HepG2 (cell line): ENCODE results near the gene VSIR. TPM values are rescaled to one million over a fixed set of nuclear protein-coding genes. Genes with fewer than 3 reads are reported as not detected.

Experiments used
- ATAC-seq: fragments of 200-7000 bp; cut with Tn5 transposase; 3 replicates; pipeline ENCODE4 v1.9.1; 2020; ENCODE audit warnings: mild to moderate bottlenecking, moderate library complexity
- BruUV-seq: library from RNA; stranded (reverse); fragments of 400-500 nt; replicated peaks from 2 replicates; lab custom pipeline; 2021; lab: Mats Ljungman, UMichigan
- CTCF ChIA-PET: fragments of 300-600 bp; formaldehyde crosslinking; extraction: SDS; loops from one replicate; lab custom pipeline; 2021; ENCODE audit warnings: low total read pairs, inconsistent platforms, low intra/inter-chr PET ratio; lab: Yijun Ruan, JAX
- POLR2A ChIA-PET: fragments of 350-600 bp; sonication (Branson Sonifier 250); formaldehyde crosslinking; loops from one replicate; lab custom pipeline; 2020; ENCODE audit warnings: antibody characterized with exemption, inconsistent platforms; lab: Yijun Ruan, JAX
- DNase-seq: peaks from one replicate; pipeline ENCODE4 v3.0.0-alpha.2; 2015; ENCODE audit warnings: low spot score
- FAIRE-seq: peaks from 3 replicates; lab custom pipeline; 2011; peaks lifted over from hg19 to GRCh38; lab: Jason Lieb, UNC
- H2AFZ ChIP-seq: one replicate; pipeline ENCODE4 v1.6.1; 2011; ENCODE audit warnings: low read length, inconsistent platforms
- H3K27ac ChIP-seq: fragments of 300-600 bp; 3 replicates; pipeline ENCODE4 v1.8.0; 2011; ENCODE audit warnings: mixed run types, mild to moderate bottlenecking, mixed read lengths, low read length, inconsistent platforms; ENCODE audit not compliant: insufficient read depth; ENCODE audit errors: extremely low read length
- H3K27me3 ChIP-seq, 2 experiments: fragments of 200-600 bp in 1 of 2; 2 replicates in 1 of 2; 3 replicates in 1 of 2; pipeline versions ENCODE4 v1.6.0 to v1.8.0; 2011; ENCODE audit warnings: low read length in 2 of 2, mild to moderate bottlenecking in 2 of 2, moderate library complexity in 2 of 2, inconsistent platforms in 1 of 2; ENCODE audit not compliant: insufficient read depth in 2 of 2, control insufficient read depth in 1 of 2
- H3K36me3 ChIP-seq, 2 experiments: fragments of 200-600 bp in 1 of 2; replicated peaks in 1 of 2; 2 replicates in 1 of 2; 3 replicates in 1 of 2; pipeline versions ENCODE4 v1.5.1 to v1.8.0; 2011; ENCODE audit warnings: low read length in 2 of 2, inconsistent platforms in 1 of 2; ENCODE audit not compliant: insufficient read depth in 2 of 2, control insufficient read depth in 1 of 2
- H3K4me1 ChIP-seq: 2 replicates; pipeline ENCODE4 v1.5.1; 2012; ENCODE audit warnings: low read length, inconsistent platforms; ENCODE audit not compliant: insufficient read depth
- H3K4me2 ChIP-seq: 2 replicates; pipeline ENCODE4 v1.6.0; 2011; ENCODE audit warnings: low read depth, low read length, inconsistent platforms
- H3K4me3 ChIP-seq, 3 experiments: fragments of 200-600 bp in 1 of 3; sonication (generic), shearing (Covaris generic) in 1 of 3; replicated peaks in 1 of 3; 2 replicates each; pipeline ENCODE4 v1.5.1; 2011 to 2016; ENCODE audit warnings: low read length in 3 of 3, inconsistent platforms in 2 of 3, low read depth in 2 of 3, mild to moderate bottlenecking in 2 of 3, control low read depth in 1 of 3, mixed read lengths in 1 of 3; ENCODE audit not compliant: insufficient read depth in 1 of 3
- H3K79me2 ChIP-seq: one replicate; pipeline ENCODE4 v1.6.1; 2011; ENCODE audit warnings: low read length, inconsistent platforms; ENCODE audit not compliant: insufficient read depth
- H3K9ac ChIP-seq: 2 replicates; pipeline ENCODE4 v1.6.0; 2011; ENCODE audit warnings: mild to moderate bottlenecking, low read depth, low read length, inconsistent platforms; ENCODE audit not compliant: insufficient read depth
- H3K9me3 ChIP-seq: 2 replicates; pipeline ENCODE4 v1.5.1; 2012; ENCODE audit warnings: mild to moderate bottlenecking, low read length
- H4K20me1 ChIP-seq: 2 replicates; pipeline ENCODE4 v1.6.0; 2011; ENCODE audit warnings: inconsistent platforms, mild to moderate bottlenecking, low read length, moderate library complexity; ENCODE audit not compliant: insufficient read depth
- CCAR2 ChIP-seq: fragments of 200-400 bp; formaldehyde crosslinking; optimal IDR thresholded peaks from 2 replicates; pipeline ENCODE3; 2018; ENCODE audit warnings: low read depth, mild to moderate bottlenecking, low read length, moderate library complexity
- DR1 ChIP-seq: sonication (generic); formaldehyde crosslinking; IDR thresholded peaks from 2 replicates; pipeline ENCODE4 v1.8.0; 2021; ENCODE audit warnings: mild to moderate bottlenecking, missing genetic modification reagents, inconsistent platforms
- FOXM1 ChIP-seq: sonication (generic); formaldehyde crosslinking; IDR thresholded peaks from 2 replicates; pipeline ENCODE4 v1.5.0; 2020; ENCODE audit warnings: missing genetic modification reagents
- GATAD1 ChIP-seq: IDR thresholded peaks from 2 replicates; pipeline ENCODE4 v1.6.1; 2016; ENCODE audit warnings: missing genetic modification reagents, missing compliant biosample characterization
- MAFG ChIP-seq: sonication (generic); formaldehyde crosslinking; IDR thresholded peaks from 2 replicates; pipeline ENCODE4 v1.5.1; 2020; ENCODE audit warnings: mild to moderate bottlenecking, missing genetic modification reagents
- MTF1 ChIP-seq: sonication (generic); formaldehyde crosslinking; IDR thresholded peaks from 2 replicates; pipeline ENCODE4 v1.5.0; 2020; ENCODE audit warnings: missing genetic modification reagents
- MYC ChIP-seq: sonication (generic); formaldehyde crosslinking; IDR thresholded peaks from 2 replicates; pipeline ENCODE4 v1.9.0; 2021; ENCODE audit warnings: missing genetic modification reagents, borderline replicate concordance
- REPIN1 ChIP-seq: sonication (generic); formaldehyde crosslinking; IDR thresholded peaks from 2 replicates; pipeline ENCODE4 v1.8.0; 2022; ENCODE audit warnings: missing genetic modification reagents, low read depth, mild to moderate bottlenecking, borderline replicate concordance
- SIX4 ChIP-seq: sonication (generic); formaldehyde crosslinking; IDR thresholded peaks from 2 replicates; pipeline ENCODE4 v1.4.0; 2020; ENCODE audit warnings: missing genetic modification reagents
- SKI ChIP-seq: fragments of 450-650 bp; IDR thresholded peaks from one replicate; pipeline ENCODE4 v1.6.1; 2018; ENCODE audit warnings: mild to moderate bottlenecking; ENCODE audit not compliant: partially characterized antibody
- SSRP1 ChIP-seq: IDR thresholded peaks from 2 replicates; pipeline ENCODE4 v1.6.1; 2016; ENCODE audit warnings: control low read depth
- STAT5B ChIP-seq: sonication (generic); formaldehyde crosslinking; IDR thresholded peaks from 2 replicates; pipeline ENCODE4 v1.4.0; 2020; ENCODE audit warnings: missing genetic modification reagents
- TBX3 ChIP-seq: fragments of 450-650 bp; IDR thresholded peaks from 2 replicates; pipeline ENCODE4 v1.6.1; 2017; ENCODE audit warnings: antibody characterized with exemption, mild to moderate bottlenecking, inconsistent platforms, borderline replicate concordance
- ZBTB8A ChIP-seq: sonication (generic); formaldehyde crosslinking; IDR thresholded peaks from 2 replicates; pipeline ENCODE4 v1.4.0; 2020; ENCODE audit warnings: mild to moderate bottlenecking, low read depth, missing genetic modification reagents, borderline replicate concordance
- ZNF232 ChIP-seq: sonication (generic); formaldehyde crosslinking; IDR thresholded peaks from 2 replicates; pipeline ENCODE4 v1.4.0; 2020; ENCODE audit warnings: missing genetic modification reagents, borderline replicate concordance
- ZNF577 ChIP-seq: sonication (generic); formaldehyde crosslinking; IDR thresholded peaks from 2 replicates; pipeline ENCODE4 v1.4.0; 2020; ENCODE audit warnings: mild to moderate bottlenecking, low read depth, missing genetic modification reagents, borderline replicate concordance
- ZSCAN29 ChIP-seq: sonication (generic); formaldehyde crosslinking; conservative IDR thresholded peaks from 2 replicates; pipeline ENCODE4 v1.4.0; 2020; ENCODE audit warnings: mild to moderate bottlenecking, missing genetic modification reagents
- ZSCAN9 ChIP-seq: IDR thresholded peaks from 2 replicates; pipeline ENCODE4 v1.6.1; 2016; ENCODE audit warnings: borderline replicate concordance
- WGBS: methylation state at CpG from one replicate; pipeline ENCODE4 v1.1.6; 2017; ENCODE audit warnings: low lambda C conversion rate; 5-methylcytosine and 5-hydroxymethylcytosine counted together
- in situ Hi-C: cut with HindIII; loops from 2 replicates; pipeline ENCODE4 v1.10.0; 2017; ENCODE audit warnings: low pct_unique_long_range_greater_than_20kb; ENCODE audit not compliant: extremely low pct_ligation_motif_present
- intact Hi-C: fragments of 100-400 bp; cut with micrococcal nuclease; formaldehyde crosslinking; loops from one replicate; pipeline ENCODE4 v1.10.0; 2022; ENCODE audit not compliant: unreplicated experiment
- polyA plus RNA-seq, 8 experiments: library from polyadenylated mRNA; depleted of rRNA in 3 of 8; stranded (reverse) in 7 of 8; unstranded in 1 of 8; fragments of >200 nt; fragmentation: Illumina TruSeq in 4 of 8; extraction: Trizol in 4 of 8; gene quantifications; 2 replicates each; pipeline versions ENCODE4 v1.2.1 to v1.2.3, GENCODE V29; 2011 to 2016; ENCODE audit warnings: low read depth in 4 of 8, missing spikeins in 1 of 8, mixed read lengths in 1 of 8; ENCODE audit not compliant: insufficient read depth in 1 of 8
- total RNA-seq, 5 experiments: library from RNA; depleted of rRNA; stranded (reverse); fragments of >200 nt; fragmentation: Illumina TruSeq; extraction: Trizol; gene quantifications; 2 replicates each; pipeline ENCODE4 v1.2.3, GENCODE V29; 2016; ENCODE audit warnings: low read depth in 1 of 5
- TF ChIP-seq, protein P1 (sequence below), 2 experiments: sonication (generic) in 1 of 2; formaldehyde crosslinking in 1 of 2; IDR thresholded peaks; 2 replicates each; pipeline versions ENCODE4 v1.4.0 to v1.6.1; 2018 to 2020; ENCODE audit warnings: missing genetic modification reagents in 2 of 2, borderline replicate concordance in 1 of 2, low read depth in 1 of 2, mild to moderate bottlenecking in 1 of 2, missing biosample characterization in 1 of 2
- TF ChIP-seq, protein P2 (sequence below): IDR thresholded peaks from 2 replicates; pipeline ENCODE4 v1.6.1; 2016
- TF ChIP-seq, protein P3 (sequence below): sonication (generic); formaldehyde crosslinking; IDR thresholded peaks from 2 replicates; pipeline ENCODE4; 2020; ENCODE audit warnings: missing genetic modification reagents, mild to moderate bottlenecking, borderline replicate concordance

VSIR gene
- total and polyA plus RNA-seq, 2 of the 13 experiments (the other 11 are each of a cell fraction or from before 2014, with no cell fraction given) = 0.44 to 3.2 TPM

DNA sequence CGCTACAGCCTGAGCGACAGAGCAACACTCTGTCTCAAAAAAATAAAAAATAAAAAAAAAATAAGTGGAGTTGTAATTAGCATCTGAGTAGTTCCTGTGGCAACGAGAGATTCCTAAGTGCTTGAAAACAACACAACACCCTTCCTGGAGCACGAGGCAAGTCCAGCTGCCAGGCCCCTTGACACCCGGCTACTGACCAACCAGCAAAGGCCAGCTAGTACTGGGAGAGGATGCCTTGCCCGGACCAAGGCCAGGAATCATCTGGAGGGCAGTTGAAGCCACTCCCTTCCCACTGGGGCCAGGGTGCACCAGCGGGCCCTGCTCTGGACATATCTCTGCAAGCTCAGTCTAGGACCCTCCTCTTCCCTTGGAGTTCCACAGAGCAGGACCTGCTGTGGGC, 54.3 kb downstream of the VSIR start (continued):
- TF ChIP-seq, protein P1, sequence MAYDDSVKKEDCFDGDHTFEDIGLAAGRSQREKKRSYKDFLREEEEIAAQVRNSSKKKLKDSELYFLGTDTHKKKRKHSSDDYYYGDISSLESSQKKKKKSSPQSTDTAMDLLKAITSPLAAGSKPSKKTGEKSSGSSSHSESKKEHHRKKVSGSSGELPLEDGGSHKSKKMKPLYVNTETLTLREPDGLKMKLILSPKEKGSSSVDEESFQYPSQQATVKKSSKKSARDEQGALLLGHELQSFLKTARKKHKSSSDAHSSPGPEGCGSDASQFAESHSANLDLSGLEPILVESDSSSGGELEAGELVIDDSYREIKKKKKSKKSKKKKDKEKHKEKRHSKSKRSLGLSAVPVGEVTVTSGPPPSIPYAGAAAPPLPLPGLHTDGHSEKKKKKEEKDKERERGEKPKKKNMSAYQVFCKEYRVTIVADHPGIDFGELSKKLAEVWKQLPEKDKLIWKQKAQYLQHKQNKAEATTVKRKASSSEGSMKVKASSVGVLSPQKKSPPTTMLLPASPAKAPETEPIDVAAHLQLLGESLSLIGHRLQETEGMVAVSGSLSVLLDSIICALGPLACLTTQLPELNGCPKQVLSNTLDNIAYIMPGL (CRISPR knock-in tag; IDR thresholded peaks at IDR 0.05; ENCODE audit: borderline replicate concordance in 1 of 2, low read depth in 1 of 2) = no peak
- no peak for TF ChIP-seq ZSCAN29
- no peak for TF ChIP-seq STAT5B
- TF ChIP-seq TBX3 = no peak
- TF ChIP-seq FOXM1 (CRISPR knock-in tag) = no peak
- TF ChIP-seq SKI = no peak

DNA sequence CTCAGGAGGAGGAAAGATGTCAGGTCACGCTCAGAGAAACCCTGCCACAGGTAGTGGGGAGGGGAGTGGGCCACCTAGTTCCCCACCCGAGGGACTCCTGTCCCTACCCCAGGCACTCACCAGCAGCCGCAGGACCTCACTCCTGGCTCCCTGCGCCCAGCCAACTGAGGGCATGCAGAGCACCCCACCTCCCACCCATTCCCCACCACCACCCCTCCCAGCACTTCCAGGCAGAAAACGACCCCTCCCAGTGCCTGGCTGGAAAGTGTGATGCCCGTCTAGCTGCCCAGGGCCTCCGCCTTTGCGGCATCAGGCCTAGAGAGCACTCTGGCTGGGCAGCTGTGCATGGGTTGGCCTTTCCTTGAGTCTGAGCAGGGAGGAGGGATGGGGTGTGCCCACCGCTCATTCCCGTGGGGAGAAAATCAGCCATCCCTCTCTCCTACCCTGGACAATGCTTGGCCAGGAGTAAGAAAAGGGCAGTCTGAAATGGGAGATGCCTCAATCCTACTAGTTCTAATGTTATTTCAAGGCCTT, 55.1 kb downstream of the VSIR start:
- CTCF ChIA-PET = no interaction called here
- no peak for FAIRE-seq

More for the DNA sequence above, 55.1 kb downstream of the VSIR start:
- intact Hi-C loops (no loop called here), in situ Hi-C loops (no loop called here)
- TF ChIP-seq SSRP1 (no peak), ZNF577 (CRISPR knock-in tag) (no peak), ZNF232 (no peak), CCAR2 (no peak), GATAD1 (CRISPR knock-in tag) (no peak), ZSCAN9 (CRISPR knock-in tag) (no peak), MAFG (CRISPR knock-in tag) (no peak), SIX4 (CRISPR knock-in tag) (no peak), ZBTB8A (CRISPR knock-in tag) (no peak), MYC (CRISPR knock-in tag) (no peak), REPIN1 (CRISPR knock-in tag) (no peak), DR1 (no peak), MTF1 (CRISPR knock-in tag) (no peak)
- TF ChIP-seq, protein P2, sequence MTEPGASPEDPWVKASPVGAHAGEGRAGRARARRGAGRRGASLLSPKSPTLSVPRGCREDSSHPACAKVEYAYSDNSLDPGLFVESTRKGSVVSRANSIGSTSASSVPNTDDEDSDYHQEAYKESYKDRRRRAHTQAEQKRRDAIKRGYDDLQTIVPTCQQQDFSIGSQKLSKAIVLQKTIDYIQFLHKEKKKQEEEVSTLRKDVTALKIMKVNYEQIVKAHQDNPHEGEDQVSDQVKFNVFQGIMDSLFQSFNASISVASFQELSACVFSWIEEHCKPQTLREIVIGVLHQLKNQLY (CRISPR knock-in tag) = no peak
- TF ChIP-seq, protein P3, sequence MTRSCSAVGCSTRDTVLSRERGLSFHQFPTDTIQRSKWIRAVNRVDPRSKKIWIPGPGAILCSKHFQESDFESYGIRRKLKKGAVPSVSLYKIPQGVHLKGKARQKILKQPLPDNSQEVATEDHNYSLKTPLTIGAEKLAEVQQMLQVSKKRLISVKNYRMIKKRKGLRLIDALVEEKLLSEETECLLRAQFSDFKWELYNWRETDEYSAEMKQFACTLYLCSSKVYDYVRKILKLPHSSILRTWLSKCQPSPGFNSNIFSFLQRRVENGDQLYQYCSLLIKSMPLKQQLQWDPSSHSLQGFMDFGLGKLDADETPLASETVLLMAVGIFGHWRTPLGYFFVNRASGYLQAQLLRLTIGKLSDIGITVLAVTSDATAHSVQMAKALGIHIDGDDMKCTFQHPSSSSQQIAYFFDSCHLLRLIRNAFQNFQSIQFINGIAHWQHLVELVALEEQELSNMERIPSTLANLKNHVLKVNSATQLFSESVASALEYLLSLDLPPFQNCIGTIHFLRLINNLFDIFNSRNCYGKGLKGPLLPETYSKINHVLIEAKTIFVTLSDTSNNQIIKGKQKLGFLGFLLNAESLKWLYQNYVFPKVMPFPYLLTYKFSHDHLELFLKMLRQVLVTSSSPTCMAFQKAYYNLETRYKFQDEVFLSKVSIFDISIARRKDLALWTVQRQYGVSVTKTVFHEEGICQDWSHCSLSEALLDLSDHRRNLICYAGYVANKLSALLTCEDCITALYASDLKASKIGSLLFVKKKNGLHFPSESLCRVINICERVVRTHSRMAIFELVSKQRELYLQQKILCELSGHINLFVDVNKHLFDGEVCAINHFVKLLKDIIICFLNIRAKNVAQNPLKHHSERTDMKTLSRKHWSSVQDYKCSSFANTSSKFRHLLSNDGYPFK (CRISPR knock-in tag) = no peak
- peaks cover 8 to 58% of the 10 kb centered on the region in 2 experiments; a peak in 4 of 5 replicates for H3K27me3 ChIP-seq
- H3K79me2 ChIP-seq = no peaks in the 10 kb centered on the region
- POLR2A ChIA-PET = no interaction called here
- H3K36me3 ChIP-seq = no peaks in the 10 kb centered on the region
- H4K20me1 ChIP-seq = no peaks in the 10 kb centered on the region
- no peak overlapping the region for H3K9ac ChIP-seq
- no peaks in the 10 kb centered on the region for H3K9me3 ChIP-seq
- H2AFZ ChIP-seq = no peak overlapping the region
- BruUV-seq = no TSS peak
- H3K27ac ChIP-seq = no peak overlapping the region
- WGBS = 31% methylated on average over 6 of the region's 10 CpGs
- no peaks in the 10 kb centered on the region for H3K4me1 ChIP-seq
- ATAC-seq = no peak
- no peak overlapping the region for H3K4me2 ChIP-seq
- no peak overlapping the region for H3K4me3 ChIP-seq
- DNase-seq = no peak
